ENCODE measurements around the gene CDK16.

The CDK16 gene

GRCh38 chrX:47235691-47236103 lies 17.2 kb downstream of the CDK16 start:
- no peak for DNase-seq (ENCODE audit: extremely low read depth, low read depth)
- TF ChIP-seq CTCF (IDR thresholded peaks at IDR 0.05; ENCODE audit: low read depth, low read length), result no peak

- DNase-seq (ENCODE audit: extremely low read depth, low read depth), result no peak
- no peak for TF ChIP-seq CTCF (IDR thresholded peaks at IDR 0.05; ENCODE audit: low read depth, low read length)
Measured at GRCh38 chrX:47239199-47239598, 20.7 kb downstream of the CDK16 start.

GRCh38 chrX:47239898-47240545 lies 21.5 kb downstream of the CDK16 start:
- no peak for TF ChIP-seq CTCF (IDR thresholded peaks at IDR 0.05; ENCODE audit: low read depth, low read length)
- DNase-seq (ENCODE audit: extremely low read depth, low read depth), result no peak

GRCh38 chrX:47240619-47241018 lies 22.1 kb downstream of the CDK16 start:
- no peak for TF ChIP-seq CTCF (IDR thresholded peaks at IDR 0.05; ENCODE audit: low read depth, low read length)

GRCh38 chrX:47241201-47242011 lies 22.9 kb downstream of the CDK16 start:
- TF ChIP-seq CTCF (IDR thresholded peaks at IDR 0.05; ENCODE audit: low read depth, low read length), result no peak
- DNase-seq (ENCODE audit: extremely low read depth, low read depth), result no peak

More at GRCh38 chrX:47240619-47241018, 22.1 kb downstream of the CDK16 start:
- no peak for DNase-seq (ENCODE audit: extremely low read depth, low read depth)

- no peak for TF ChIP-seq CTCF (IDR thresholded peaks at IDR 0.05; ENCODE audit: low read depth, low read length)
- DNase-seq (ENCODE audit: extremely low read depth, low read depth), result no peak
Measured at GRCh38 chrX:47242321-47242720, 23.8 kb downstream of the CDK16 start.

- no peak for TF ChIP-seq CTCF (IDR thresholded peaks at IDR 0.05; ENCODE audit: low read depth, low read length)
- DNase-seq (ENCODE audit: extremely low read depth, low read depth), result no peak
Measured at GRCh38 chrX:47243351-47243750, 24.9 kb downstream of the CDK16 start.

All from AG09319 (cell line).